ENCODE measurements around the gene PEF1.

PEF1 gene

GRCh38 chr1:31652891-31653499 lies 8.3 kb upstream of the PEF1 start:
- DNase-seq, result no peak

GRCh38 chr1:31651766-31652165 lies 7.1 kb upstream of the PEF1 start:
- no peak for DNase-seq

- DNase-seq, result no peak
Measured at GRCh38 chr1:31651089-31651420, 6.4 kb upstream of the PEF1 start.

GRCh38 chr1:31650161-31651088 lies 5.7 kb upstream of the PEF1 start:
- DNase-seq, result peak; percentile 41

- DNase-seq, result no peak
Measured at GRCh38 chr1:31648641-31649357, 4.1 kb upstream of the PEF1 start.

GRCh38 chr1:31648190-31648589 lies 3.5 kb upstream of the PEF1 start:
- no peak for DNase-seq

GRCh38 chr1:31647106-31647505 lies 2.4 kb upstream of the PEF1 start:
- no peak for DNase-seq

- no peak for DNase-seq
Measured at GRCh38 chr1:31646259-31646960, 1.7 kb upstream of the PEF1 start.

- no peak for DNase-seq
Measured at GRCh38 chr1:31645274-31645568, 545 bp upstream of the PEF1 start.

GRCh38 chr1:31643976-31644559 lies 608 bp downstream of the PEF1 start:
- DNase-seq, result peak; percentile 24

GRCh38 chr1:31642897-31643296 lies 1.8 kb downstream of the PEF1 start:
- no peak for DNase-seq

GRCh38 chr1:31642366-31642765 lies 2.3 kb downstream of the PEF1 start:
- no peak for DNase-seq

GRCh38 chr1:31640964-31641363 lies 3.7 kb downstream of the PEF1 start:
- no peak for DNase-seq

GRCh38 chr1:31640179-31640578 lies 4.5 kb downstream of the PEF1 start:
- DNase-seq, result no peak

- no peak for DNase-seq
Measured at GRCh38 chr1:31639543-31639942, 5.1 kb downstream of the PEF1 start.

- no peak for DNase-seq
Measured at GRCh38 chr1:31637915-31638673, 6.6 kb downstream of the PEF1 start.

- DNase-seq, result peak; percentile 51
Measured at GRCh38 chr1:31633117-31633516, 11.6 kb downstream of the PEF1 start.

GRCh38 chr1:31632649-31633048 lies 12.0 kb downstream of the PEF1 start:
- DNase-seq, result no peak

- no peak for DNase-seq
Measured at GRCh38 chr1:31628931-31629556, 15.6 kb downstream of the PEF1 start.

GRCh38 chr1:31627930-31628559 lies 16.6 kb downstream of the PEF1 start:
- DNase-seq, result no peak

- no peak for DNase-seq
Measured at GRCh38 chr1:31627301-31627929, 17.3 kb downstream of the PEF1 start.
